Measurements from ENCODE around the gene UBC. TPM values are rescaled to one million over a fixed set of nuclear protein-coding genes. Genes with fewer than 3 reads are reported as not detected.

The UBC gene
- total RNA-seq, 1 donor from 2014 or later, result 1,347 TPM

DNA sequence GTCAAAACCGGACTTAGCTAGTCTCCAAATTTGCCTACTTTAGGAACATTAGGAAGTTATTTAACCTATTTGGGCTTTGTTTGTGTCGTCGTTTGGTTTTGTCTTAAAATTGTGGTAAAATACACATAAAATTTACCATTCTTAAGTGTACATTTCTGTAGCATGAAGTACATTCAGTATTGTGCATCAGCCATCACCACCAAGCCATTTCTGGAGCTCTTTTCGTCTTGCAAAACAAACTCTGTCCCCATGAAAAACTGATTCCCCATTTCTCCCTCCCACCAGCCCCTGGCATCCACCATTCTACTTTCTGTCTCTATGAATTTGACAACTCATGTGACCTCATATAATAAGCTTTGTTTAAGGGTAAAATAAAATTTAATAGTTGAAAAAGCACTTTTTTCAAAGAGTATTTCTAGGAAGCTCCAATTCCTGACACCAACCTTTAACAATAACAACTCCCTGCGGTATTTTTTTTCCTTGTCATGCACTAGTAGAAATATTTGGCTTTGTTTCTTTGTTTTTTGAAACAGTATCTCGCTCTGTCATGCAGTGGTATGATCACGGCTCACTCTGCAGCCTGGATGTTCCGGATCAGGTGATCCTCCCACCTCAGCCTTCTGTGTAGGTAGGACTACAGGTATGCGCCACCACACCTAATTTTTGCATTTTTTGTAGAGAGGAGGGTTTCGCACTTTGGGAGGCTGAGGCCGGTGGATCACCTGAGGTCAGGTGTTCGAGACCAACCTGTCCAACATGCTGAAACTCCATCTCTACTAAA is 3.6 kb upstream of the UBC start:
- Histone ChIP-seq H3K9me3 (no peaks in the 10 kb centered on the region), H3K27me3 (no peaks in the 10 kb centered on the region), H3K36me3 (peaks cover 7 to 13% of the 10 kb centered on the region in 2 donors), H3K4me1 (peaks cover 5 to 41% of the 10 kb centered on the region in 2 donors), H3K27ac (peak overlapping the region; percentile 99 to 100), H3K4me3 (peak overlapping the region; percentile 45 to 72)
- intact Hi-C loops (cut with DNase I), result loop anchor here (1.0 to 5.0 kb wide), 3 partner anchors 9 to 69 kb away; partner anchors contain the start of gene DHX37
- DNase-seq (ENCODE audit: low spot score in 2 of 2), result no peak
- TF ChIP-seq, protein P1, sequence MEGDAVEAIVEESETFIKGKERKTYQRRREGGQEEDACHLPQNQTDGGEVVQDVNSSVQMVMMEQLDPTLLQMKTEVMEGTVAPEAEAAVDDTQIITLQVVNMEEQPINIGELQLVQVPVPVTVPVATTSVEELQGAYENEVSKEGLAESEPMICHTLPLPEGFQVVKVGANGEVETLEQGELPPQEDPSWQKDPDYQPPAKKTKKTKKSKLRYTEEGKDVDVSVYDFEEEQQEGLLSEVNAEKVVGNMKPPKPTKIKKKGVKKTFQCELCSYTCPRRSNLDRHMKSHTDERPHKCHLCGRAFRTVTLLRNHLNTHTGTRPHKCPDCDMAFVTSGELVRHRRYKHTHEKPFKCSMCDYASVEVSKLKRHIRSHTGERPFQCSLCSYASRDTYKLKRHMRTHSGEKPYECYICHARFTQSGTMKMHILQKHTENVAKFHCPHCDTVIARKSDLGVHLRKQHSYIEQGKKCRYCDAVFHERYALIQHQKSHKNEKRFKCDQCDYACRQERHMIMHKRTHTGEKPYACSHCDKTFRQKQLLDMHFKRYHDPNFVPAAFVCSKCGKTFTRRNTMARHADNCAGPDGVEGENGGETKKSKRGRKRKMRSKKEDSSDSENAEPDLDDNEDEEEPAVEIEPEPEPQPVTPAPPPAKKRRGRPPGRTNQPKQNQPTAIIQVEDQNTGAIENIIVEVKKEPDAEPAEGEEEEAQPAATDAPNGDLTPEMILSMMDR (IDR thresholded peaks at IDR 0.05), result no peak

DNA sequence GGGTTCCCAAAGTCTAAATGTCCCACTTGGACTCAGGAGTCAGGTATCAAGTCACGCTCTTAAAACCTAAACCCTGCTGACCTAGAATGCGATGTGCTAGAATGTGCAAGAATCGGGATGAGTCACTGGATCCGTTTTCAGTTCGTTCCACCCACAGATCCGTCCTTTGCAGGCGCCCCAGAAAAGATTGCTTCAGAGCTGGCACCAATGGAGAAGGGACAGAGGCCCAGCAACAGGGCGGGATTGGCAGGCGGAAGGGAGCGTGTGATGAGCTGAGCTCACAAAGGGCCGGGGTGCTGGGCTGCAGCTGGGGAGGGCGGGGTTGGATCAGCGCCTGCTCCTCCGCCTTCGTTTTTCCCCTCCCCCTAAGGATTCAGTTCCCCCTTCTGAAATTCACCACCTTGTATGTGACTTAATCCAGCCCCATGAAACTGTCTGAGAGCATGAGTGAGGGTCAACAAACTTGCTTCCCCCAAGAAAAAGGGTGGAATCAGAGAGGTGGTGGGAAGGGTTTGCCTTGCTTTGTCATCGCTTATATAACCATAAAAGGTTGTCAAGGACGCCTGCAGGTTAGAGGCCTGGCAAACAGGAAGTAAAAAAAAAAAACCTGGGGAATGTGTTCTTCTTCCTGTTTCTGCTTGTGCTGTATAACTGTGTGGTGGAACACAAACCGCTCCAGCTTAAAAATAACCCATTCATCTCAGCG is 2.8 kb upstream of the UBC start:
- Histone ChIP-seq H3K27me3 (no peaks in the 10 kb centered on the region), H3K9me3 (no peaks in the 10 kb centered on the region), H3K27ac (peak overlapping the region; percentile 99 to 100), H3K4me3 (peak overlapping the region; percentile 45 to 72), H3K36me3 (peaks cover 14 to 20% of the 10 kb centered on the region in 2 donors), H3K4me1 (peaks cover 5 to 39% of the 10 kb centered on the region in 2 donors)
- intact Hi-C loops (cut with DNase I), result loop anchor here (1.0 to 5.0 kb wide), 3 partner anchors 10 to 70 kb away; partner anchors contain the start of gene DHX37
- DNase-seq (ENCODE audit: low spot score in 2 of 2), result peak; percentile 96 to 99
- TF ChIP-seq, protein P1 (IDR thresholded peaks at IDR 0.05), result no peak

DNA sequence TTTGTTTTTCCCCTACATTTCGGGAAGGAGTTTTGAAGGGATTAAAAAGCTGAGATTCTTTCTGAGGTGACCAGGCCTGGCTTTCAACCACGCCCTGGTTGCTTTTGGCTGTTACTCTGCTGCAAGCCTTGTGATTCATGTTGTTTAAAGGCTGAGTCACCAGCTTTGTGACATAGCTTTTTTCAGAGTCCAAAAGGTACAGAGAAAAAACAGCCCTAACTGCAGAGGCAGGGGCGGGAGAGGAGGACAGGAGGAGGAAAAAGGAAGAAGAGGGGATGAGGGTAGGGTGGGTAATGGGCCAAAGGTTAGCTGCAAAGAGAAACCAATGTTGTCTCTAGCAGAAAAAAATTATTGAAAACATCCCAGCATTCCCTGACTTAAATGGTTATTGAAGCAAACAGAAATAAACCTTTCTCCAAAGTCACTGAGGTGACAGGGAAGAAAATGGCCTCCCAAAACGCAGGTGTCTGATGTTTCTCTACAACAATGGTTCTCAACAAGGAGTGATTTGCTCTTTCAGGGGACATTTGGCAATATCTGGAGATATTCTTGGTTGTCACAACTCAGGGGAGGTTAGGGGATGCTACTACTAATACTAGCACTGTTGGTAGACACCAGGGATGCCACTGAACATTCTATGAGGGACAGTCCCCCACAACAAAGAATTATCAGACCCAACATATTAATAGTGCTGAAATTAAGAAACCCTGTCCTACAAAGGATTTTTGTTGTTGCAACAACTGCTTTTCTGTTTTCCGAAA is 2.1 kb upstream of the UBC start:
- intact Hi-C loops (cut with DNase I), result loop anchor here (1.0 to 5.0 kb wide), 3 partner anchors 11 to 71 kb away; partner anchors contain the start of gene DHX37
- Histone ChIP-seq H3K4me3 (peak overlapping the region; percentile 45 to 72), H3K9me3 (peaks cover 0 to 2% of the 10 kb centered on the region in 2 donors), H3K4me1 (peaks cover 5 to 37% of the 10 kb centered on the region in 2 donors), H3K27ac (peak overlapping the region; percentile 99 to 100), H3K27me3 (no peaks in the 10 kb centered on the region), H3K36me3 (peaks cover 17 to 23% of the 10 kb centered on the region in 2 donors)
- TF ChIP-seq, protein P1 (IDR thresholded peaks at IDR 0.05), result peak in 1 of 3 experiments; percentile 7
- peak; percentile 47 to 92 for DNase-seq (ENCODE audit: low spot score in 2 of 2)

DNA sequence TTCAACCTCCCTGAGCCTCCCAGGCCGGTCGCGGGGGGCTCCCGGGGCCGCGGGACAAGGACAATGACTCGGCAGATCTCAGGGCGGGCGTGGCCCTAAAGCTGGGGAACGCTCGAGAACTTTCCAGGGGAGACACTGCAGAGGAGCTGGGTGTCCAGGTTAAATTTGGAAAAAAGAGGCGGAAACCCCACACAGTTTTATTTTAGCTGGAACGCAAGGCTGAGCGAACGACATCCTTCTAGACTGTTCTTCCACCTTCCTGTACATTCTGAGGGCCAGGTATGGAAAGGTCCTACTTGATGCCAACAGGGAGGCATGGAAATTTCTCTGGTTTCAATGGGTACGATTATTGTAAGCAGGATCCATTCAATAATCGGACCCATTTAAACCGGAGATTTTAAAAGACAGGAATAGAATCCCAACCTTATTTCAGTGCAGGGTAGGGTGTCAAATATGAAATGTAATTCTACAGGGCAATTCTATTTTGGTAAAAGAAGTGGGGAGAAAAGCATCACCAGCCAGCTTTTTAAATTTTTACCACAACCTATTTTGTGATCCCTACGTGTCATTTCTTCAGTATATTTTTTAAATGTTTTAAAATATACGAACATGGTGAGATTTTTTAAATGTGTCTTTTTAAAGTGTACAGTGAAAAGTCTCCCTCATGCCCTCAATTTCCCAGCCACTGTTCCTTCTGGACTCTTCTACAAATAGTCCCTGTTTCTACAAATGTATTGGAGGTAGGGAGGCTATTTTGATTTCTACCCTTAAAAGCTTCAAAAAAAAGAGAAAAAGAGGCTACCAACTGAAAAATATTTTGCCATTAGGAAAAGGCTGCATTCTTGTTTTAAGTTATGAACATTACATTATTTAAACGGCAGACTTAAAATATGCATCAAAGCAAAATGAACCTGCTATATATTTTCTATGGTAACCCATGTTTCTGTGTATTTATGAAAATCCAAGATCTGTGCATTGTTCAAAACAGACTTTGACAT is 1.1 kb upstream of the UBC start:
- peak overlapping the region; percentile 72 to 89 for H3K4me3 ChIP-seq
- H3K4me1 ChIP-seq, result peaks cover 5 to 43% of the 10 kb centered on the region in 2 donors
- TF ChIP-seq, protein P1 (IDR thresholded peaks at IDR 0.05), result no peak
- intact Hi-C loops (cut with DNase I), result loop anchor here (5.0 kb wide), 1 partner anchor 72 kb away; the partner anchor contains the start of gene DHX37
- peak in 1 of 2 donors; percentile 79 for DNase-seq (ENCODE audit: low spot score in 2 of 2)
- peak overlapping the region; percentile 99 to 100 for H3K27ac ChIP-seq
- no peaks in the 10 kb centered on the region for H3K27me3 ChIP-seq
- H3K9me3 ChIP-seq, result peaks cover 0 to 12% of the 10 kb centered on the region in 2 donors
- peaks cover 24 to 34% of the 10 kb centered on the region in 2 donors for H3K36me3 ChIP-seq

Measured in ascending aorta (tissue), 2 donors.